ENCODE data around the gene MICAL2.

GRCh38 chr11:12160231-12160630 is 49.8 kb downstream of the MICAL2 start:
- TF ChIP-seq TAF1 (IDR thresholded peaks at IDR 0.05; ENCODE audit: low read depth, low read length) (no peak), POLR2AphosphoS5 (IDR thresholded peaks at IDR 0.05; ENCODE audit: low read depth, low read length) (no peak), SPI1 (IDR thresholded peaks at IDR 0.05; ENCODE audit: low read depth, low read length) (no peak), POLR2A (IDR thresholded peaks at IDR 0.05; ENCODE audit: low read depth, low read length) (no peak), POU2F2 (IDR thresholded peaks at IDR 0.05; ENCODE audit: low read depth, low read length) (no peak), PAX5 (IDR thresholded peaks at IDR 0.05; ENCODE audit: insufficient read depth, low read length, severe bottlenecking) (no peak)
